ENCODE results near the gene FHL3. TPM values are rescaled to one million over a fixed set of nuclear protein-coding genes. Genes with fewer than 3 reads are reported as not detected.

FHL3 gene
- total and polyA plus RNA-seq, 9 of the 15 experiments (the other 6 are each of a cell fraction or from before 2014, with no cell fraction given) = 6.1 to 144 (median 34.1) TPM

DNA sequence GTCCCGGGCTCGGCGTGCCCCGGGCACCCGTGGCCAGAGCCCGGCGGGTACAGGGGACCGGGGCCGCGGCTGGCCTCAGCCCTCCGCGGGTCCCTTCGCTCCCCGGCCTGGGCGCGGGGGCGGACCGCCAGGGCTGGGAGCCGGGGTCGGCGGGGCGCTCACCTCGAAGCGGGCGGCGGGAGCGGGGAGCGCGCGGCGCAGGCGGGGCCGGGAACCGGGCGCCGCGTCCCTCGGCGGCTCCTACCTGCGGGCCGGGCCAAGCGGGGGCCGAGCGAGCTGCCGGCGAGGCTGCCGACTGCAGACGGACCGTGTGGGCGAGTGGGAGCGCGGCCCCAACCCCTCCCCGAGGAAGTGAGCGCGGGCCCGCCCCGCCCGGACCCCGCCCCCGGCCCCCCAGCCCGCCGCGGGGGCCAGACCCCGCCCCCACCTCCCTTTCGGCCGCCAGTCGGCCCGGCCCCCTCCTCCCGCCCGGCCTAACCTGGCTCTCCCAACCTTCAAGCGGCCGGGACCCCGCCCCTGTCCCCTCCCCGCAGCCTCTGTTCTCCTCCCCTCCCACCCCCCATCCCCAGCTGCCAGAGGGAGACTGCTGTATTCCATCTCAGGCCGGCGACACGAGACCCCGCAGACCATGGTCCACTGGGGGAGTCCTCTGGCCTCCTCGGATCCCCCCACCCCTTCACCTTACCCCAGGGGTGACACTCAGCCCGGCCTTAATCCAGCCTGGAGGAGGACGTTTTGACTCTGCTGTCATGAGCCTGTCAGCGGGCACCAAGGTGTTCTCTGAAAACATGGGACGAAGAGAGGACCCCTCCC, at the start of gene FHL3 (continued):
- TF ChIP-seq FOXJ2 (tag; IDR thresholded peaks at IDR 0.05) = no peak
- TF ChIP-seq, protein P1, sequence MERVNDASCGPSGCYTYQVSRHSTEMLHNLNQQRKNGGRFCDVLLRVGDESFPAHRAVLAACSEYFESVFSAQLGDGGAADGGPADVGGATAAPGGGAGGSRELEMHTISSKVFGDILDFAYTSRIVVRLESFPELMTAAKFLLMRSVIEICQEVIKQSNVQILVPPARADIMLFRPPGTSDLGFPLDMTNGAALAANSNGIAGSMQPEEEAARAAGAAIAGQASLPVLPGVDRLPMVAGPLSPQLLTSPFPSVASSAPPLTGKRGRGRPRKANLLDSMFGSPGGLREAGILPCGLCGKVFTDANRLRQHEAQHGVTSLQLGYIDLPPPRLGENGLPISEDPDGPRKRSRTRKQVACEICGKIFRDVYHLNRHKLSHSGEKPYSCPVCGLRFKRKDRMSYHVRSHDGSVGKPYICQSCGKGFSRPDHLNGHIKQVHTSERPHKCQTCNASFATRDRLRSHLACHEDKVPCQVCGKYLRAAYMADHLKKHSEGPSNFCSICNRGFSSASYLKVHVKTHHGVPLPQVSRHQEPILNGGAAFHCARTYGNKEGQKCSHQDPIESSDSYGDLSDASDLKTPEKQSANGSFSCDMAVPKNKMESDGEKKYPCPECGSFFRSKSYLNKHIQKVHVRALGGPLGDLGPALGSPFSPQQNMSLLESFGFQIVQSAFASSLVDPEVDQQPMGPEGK (CRISPR knock-in tag; IDR thresholded peaks at IDR 0.05; ENCODE audit: borderline replicate concordance) = no peak
- no peak for TF ChIP-seq MTF1 (CRISPR knock-in tag; IDR thresholded peaks at IDR 0.05; ENCODE audit: borderline replicate concordance)
- TF ChIP-seq, protein P2, sequence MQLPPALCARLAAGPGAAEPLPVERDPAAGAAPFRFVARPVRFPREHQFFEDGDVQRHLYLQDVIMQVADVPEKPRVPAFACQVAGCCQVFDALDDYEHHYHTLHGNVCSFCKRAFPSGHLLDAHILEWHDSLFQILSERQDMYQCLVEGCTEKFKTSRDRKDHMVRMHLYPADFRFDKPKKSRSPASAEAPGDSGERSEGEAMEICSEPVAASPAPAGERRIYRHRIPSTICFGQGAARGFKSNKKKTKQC (CRISPR knock-in tag; IDR thresholded peaks at IDR 0.05) = 0 out of 2 replicates have a peak, but pooled peaks have one; percentile 14
- no peak for TF ChIP-seq HMG20A (CRISPR knock-in tag; conservative IDR thresholded peaks at IDR 0.05)
- no peak for TF ChIP-seq HCFC1 (IDR thresholded peaks at IDR 0.05; ENCODE audit: low read depth, low read length)
- TF ChIP-seq PHF8 (IDR thresholded peaks at IDR 0.05; ENCODE audit: borderline replicate concordance, low read length) = peak; percentile 75; the same call in 1 of the 2 replicates
- TF ChIP-seq TCFL5 (CRISPR knock-in tag; conservative IDR thresholded peaks at IDR 0.05) = no peak
- TF ChIP-seq NBN (IDR thresholded peaks at IDR 0.05; ENCODE audit: low read depth) = no peak
- TF ChIP-seq, protein P3, sequence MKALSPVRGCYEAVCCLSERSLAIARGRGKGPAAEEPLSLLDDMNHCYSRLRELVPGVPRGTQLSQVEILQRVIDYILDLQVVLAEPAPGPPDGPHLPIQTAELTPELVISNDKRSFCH (CRISPR knock-in tag; IDR thresholded peaks at IDR 0.05) = no peak
- TF ChIP-seq, protein P3 (tag; IDR thresholded peaks at IDR 0.05) = no peak
- TF ChIP-seq, protein P4, sequence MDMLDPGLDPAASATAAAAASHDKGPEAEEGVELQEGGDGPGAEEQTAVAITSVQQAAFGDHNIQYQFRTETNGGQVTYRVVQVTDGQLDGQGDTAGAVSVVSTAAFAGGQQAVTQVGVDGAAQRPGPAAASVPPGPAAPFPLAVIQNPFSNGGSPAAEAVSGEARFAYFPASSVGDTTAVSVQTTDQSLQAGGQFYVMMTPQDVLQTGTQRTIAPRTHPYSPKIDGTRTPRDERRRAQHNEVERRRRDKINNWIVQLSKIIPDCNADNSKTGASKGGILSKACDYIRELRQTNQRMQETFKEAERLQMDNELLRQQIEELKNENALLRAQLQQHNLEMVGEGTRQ (CRISPR knock-in tag; IDR thresholded peaks at IDR 0.05) = no peak
- no peak for TF ChIP-seq NCOA1 (IDR thresholded peaks at IDR 0.05; ENCODE audit: low read depth)
- TF ChIP-seq SIN3B (IDR thresholded peaks at IDR 0.05; ENCODE audit: low read depth) = peak; percentile 51; the same call in 1 of the 2 replicates
- no peak for TF ChIP-seq ATF7 (IDR thresholded peaks at IDR 0.05)
- TF ChIP-seq, protein P5, sequence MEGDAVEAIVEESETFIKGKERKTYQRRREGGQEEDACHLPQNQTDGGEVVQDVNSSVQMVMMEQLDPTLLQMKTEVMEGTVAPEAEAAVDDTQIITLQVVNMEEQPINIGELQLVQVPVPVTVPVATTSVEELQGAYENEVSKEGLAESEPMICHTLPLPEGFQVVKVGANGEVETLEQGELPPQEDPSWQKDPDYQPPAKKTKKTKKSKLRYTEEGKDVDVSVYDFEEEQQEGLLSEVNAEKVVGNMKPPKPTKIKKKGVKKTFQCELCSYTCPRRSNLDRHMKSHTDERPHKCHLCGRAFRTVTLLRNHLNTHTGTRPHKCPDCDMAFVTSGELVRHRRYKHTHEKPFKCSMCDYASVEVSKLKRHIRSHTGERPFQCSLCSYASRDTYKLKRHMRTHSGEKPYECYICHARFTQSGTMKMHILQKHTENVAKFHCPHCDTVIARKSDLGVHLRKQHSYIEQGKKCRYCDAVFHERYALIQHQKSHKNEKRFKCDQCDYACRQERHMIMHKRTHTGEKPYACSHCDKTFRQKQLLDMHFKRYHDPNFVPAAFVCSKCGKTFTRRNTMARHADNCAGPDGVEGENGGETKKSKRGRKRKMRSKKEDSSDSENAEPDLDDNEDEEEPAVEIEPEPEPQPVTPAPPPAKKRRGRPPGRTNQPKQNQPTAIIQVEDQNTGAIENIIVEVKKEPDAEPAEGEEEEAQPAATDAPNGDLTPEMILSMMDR (IDR thresholded peaks at IDR 0.05 in 2 of 3, conservative IDR thresholded peaks at IDR 0.05 in 1 of 3; ENCODE audit: insufficient read depth in 2 of 3, low read depth in 1 of 3, low read length in 3 of 3) = no peak
- no peak for TF ChIP-seq ZNF197 (CRISPR knock-in tag; IDR thresholded peaks at IDR 0.05; ENCODE audit: low read depth)
- 0 out of 2 replicates have a peak, but pooled peaks have one; percentile 16 for TF ChIP-seq DMBX1 (CRISPR knock-in tag; IDR thresholded peaks at IDR 0.05; ENCODE audit: borderline replicate concordance)
- no peak for TF ChIP-seq MED1 (CRISPR knock-in tag; IDR thresholded peaks at IDR 0.05; ENCODE audit: borderline replicate concordance)
- no peak for TF ChIP-seq SRSF9 (IDR thresholded peaks at IDR 0.05; ENCODE audit: borderline replicate concordance, low read depth, low read length)
- no peak for TF ChIP-seq ZNF134 (CRISPR knock-in tag; conservative IDR thresholded peaks at IDR 0.05)
